GM13976 (cell line): Measurements from ENCODE around the gene NDUFA11.

Source experiments
- DNase-seq: peaks from one replicate; pipeline ENCODE4 v3.0.0; 2012; ENCODE audit warnings: low spot score
- in situ Hi-C: fragments of 300-500 bp; cut with MboI; formaldehyde crosslinking; loops from one replicate; pipeline ENCODE4 v1.12.0; 2022; ENCODE audit warnings: low sequenced_read_pairs, mixed read lengths, inconsistent platforms; ENCODE audit not compliant: unreplicated experiment
- TF ChIP-seq, protein P1 (sequence below): IDR thresholded peaks from 2 replicates; pipeline ENCODE4 v1.5.1; 2012; ENCODE audit warnings: borderline replicate concordance, mild to moderate bottlenecking; ENCODE audit not compliant: insufficient read depth; ENCODE audit errors: extremely low read depth, missing control alignments, control extremely low read depth

Gene NDUFA11

GRCh38 chr19:5937550-5937949, 34.0 kb upstream of the NDUFA11 start:
- no peak for DNase-seq
- in situ Hi-C loops, result no loop called here
- TF ChIP-seq, protein P1, sequence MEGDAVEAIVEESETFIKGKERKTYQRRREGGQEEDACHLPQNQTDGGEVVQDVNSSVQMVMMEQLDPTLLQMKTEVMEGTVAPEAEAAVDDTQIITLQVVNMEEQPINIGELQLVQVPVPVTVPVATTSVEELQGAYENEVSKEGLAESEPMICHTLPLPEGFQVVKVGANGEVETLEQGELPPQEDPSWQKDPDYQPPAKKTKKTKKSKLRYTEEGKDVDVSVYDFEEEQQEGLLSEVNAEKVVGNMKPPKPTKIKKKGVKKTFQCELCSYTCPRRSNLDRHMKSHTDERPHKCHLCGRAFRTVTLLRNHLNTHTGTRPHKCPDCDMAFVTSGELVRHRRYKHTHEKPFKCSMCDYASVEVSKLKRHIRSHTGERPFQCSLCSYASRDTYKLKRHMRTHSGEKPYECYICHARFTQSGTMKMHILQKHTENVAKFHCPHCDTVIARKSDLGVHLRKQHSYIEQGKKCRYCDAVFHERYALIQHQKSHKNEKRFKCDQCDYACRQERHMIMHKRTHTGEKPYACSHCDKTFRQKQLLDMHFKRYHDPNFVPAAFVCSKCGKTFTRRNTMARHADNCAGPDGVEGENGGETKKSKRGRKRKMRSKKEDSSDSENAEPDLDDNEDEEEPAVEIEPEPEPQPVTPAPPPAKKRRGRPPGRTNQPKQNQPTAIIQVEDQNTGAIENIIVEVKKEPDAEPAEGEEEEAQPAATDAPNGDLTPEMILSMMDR, result no peak

- in situ Hi-C loops, result no loop called here
- DNase-seq, result no peak
- TF ChIP-seq, protein P1, result no peak
Measured at GRCh38 chr19:5936292-5936592, 32.7 kb upstream of the NDUFA11 start.

DNA sequence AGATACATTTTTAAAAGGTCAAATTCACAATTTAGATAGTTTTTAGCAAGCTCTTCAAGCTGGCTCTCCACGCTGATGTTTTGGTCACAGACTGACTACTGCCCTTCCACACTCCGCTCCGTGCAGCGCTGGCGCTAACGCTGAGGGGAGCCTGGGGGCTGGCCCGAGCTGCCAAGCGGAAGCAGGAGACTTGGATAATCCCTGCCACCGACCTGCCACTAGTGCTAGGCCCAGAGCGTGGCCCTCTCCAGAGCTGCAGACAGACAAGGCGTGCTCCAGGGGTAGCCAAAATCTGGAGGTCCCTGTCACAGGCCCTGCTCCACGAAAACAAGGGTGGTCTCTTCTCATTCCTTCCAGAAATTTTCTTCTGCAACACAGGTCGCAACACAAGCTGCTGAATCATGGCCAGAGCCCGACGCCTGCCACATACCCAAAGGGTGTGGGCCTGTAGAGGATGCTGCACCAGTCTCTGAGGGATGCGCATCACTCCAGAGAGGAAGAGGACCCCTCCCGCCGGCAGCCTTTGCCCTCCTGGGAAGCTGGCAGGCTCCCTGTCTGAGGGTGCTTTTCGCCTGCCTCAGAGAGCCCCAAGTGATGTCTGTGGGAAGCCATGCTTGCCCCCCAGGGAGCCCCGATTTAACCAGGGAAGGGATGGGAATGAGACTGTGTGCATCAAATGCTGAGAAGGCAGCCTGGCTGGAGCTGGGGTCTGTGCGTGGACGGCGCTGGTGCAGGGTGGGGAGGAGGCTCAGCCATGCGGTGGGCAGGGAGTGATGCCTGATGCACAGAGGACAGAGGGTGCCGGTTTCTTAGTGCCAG, 32.1 kb upstream of the NDUFA11 start:
- TF ChIP-seq, protein P1, result no peak
- DNase-seq, result no peak
- in situ Hi-C loops, result no loop called here

DNA sequence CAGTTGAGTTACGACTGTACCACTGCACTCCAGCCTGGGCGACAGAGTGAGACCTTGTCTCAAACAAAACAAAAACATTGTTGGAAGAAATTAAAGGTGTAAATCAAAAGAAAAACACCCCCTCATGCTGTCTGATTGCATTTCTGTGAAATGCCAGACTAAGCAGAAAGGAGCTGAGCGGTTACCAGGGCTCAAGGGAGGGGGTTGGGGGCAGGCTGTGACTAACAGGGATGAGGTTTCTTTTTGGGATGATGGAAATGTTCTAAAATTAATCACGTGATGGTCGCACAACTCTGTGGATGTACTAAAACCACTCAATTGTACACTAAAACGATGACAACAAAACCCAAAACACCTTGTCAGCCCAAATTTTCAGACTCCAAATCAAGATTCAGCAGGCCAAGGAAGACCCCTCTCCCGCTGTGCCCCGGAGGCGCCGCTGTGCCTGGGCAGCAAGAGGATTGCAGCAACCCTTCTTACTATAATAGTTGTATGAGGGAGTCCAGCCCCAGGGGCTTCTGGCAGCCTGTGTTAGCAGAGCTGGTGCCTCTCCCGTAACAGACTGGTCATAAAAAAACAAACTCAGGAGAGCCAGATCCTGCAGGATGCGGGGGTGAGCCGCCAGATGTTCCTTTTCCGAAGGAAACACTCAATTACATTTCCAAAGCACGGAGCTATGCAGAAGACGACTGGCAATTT, 31.3 kb upstream of the NDUFA11 start:
- DNase-seq, result no peak
- TF ChIP-seq, protein P1, result no peak
- in situ Hi-C loops, result no loop called here

DNA sequence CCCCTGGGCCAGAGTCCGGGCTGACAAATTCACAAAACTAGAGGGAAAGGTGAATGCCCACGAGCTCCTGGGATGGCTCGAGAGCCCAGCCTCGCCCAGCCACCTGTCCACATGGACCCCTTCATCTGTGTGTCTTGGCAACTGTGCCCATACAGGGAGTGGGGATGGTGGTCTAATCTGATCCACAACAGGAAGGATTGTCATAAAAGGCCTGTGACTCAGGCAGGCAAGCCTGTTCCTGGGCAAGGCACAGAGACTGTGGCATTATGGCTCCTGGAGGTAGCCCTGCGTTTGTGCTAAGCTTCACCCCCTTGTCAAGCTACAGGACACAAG, 30.4 kb upstream of the NDUFA11 start:
- DNase-seq, result no peak
- TF ChIP-seq, protein P1, result no peak
- in situ Hi-C loops, result no loop called here

DNA sequence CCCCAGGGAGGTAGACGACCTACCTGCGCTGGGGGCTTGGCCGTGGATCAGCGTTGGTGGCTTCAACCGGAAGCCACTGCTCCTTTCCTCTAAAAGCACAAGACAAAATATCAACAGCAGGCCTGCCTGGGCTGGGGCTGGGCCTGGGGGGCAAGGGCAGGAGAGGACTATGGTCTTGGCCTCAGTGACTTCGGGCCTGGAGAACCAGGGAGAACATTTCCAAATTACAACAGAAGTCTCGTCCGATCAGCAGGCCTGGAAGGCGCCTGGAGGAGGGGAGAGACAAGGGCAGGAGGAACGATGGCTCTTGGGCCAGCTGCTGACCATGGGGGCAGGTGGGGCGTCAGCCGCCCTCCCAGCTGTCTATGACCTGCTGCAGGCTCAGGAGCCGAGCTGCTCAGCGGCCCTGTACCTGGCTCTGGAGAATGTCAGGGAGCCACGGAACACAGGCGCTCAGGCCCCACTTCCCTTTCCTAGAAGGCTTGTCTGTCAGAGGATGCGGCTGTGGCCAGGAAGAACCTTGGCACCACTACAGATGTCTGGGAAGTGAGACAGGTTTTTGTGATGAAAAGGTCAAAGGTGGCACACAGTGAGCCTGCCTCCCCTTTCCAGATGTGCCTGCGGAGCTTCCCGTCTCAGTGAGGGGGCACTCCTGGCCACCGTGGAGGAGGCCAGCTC, 29.9 kb upstream of the NDUFA11 start:
- TF ChIP-seq, protein P1, result no peak
- in situ Hi-C loops, result no loop called here
- DNase-seq, result no peak
